ENCODE measurements around the gene SLC15A2. TPM values are rescaled to one million over a fixed set of nuclear protein-coding genes. Genes with fewer than 3 reads are reported as not detected.

The SLC15A2 gene
- total and polyA plus RNA-seq, 9 of the 15 experiments (the other 6 are each of a cell fraction or from before 2014, with no cell fraction given): 0.05 to 0.53 (median 0.25) TPM; not detected in 1

DNA sequence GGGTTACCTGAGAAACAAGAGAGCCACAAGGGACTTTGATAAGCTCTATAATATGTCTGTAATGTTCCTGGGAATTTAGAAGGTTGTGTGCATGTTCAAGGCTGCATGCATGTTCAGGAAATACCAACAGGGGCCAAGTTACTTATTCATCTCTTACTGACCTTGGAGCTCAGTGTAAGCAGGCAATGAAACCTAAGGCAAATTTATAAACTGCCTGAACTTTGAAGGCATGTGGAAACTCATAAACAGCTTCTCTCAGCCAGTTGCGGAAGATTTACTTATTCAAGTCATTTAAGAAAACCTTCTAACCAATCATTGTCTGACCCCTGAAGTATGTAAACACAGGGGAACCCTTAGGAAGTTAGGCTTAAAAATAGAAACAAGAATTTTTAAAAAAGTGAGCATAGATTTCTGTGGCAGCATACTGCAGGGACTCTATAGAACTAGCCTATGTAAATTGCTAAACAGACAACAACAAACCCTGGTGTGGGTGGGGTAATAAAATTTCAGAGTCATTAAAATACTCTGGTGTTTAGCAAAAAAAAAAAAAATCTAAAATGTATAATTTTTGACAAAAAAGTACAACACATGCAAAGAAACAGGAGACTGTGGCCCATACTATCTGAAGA lies 57.2 kb downstream of the SLC15A2 start (continued):
- TF ChIP-seq, protein P1, sequence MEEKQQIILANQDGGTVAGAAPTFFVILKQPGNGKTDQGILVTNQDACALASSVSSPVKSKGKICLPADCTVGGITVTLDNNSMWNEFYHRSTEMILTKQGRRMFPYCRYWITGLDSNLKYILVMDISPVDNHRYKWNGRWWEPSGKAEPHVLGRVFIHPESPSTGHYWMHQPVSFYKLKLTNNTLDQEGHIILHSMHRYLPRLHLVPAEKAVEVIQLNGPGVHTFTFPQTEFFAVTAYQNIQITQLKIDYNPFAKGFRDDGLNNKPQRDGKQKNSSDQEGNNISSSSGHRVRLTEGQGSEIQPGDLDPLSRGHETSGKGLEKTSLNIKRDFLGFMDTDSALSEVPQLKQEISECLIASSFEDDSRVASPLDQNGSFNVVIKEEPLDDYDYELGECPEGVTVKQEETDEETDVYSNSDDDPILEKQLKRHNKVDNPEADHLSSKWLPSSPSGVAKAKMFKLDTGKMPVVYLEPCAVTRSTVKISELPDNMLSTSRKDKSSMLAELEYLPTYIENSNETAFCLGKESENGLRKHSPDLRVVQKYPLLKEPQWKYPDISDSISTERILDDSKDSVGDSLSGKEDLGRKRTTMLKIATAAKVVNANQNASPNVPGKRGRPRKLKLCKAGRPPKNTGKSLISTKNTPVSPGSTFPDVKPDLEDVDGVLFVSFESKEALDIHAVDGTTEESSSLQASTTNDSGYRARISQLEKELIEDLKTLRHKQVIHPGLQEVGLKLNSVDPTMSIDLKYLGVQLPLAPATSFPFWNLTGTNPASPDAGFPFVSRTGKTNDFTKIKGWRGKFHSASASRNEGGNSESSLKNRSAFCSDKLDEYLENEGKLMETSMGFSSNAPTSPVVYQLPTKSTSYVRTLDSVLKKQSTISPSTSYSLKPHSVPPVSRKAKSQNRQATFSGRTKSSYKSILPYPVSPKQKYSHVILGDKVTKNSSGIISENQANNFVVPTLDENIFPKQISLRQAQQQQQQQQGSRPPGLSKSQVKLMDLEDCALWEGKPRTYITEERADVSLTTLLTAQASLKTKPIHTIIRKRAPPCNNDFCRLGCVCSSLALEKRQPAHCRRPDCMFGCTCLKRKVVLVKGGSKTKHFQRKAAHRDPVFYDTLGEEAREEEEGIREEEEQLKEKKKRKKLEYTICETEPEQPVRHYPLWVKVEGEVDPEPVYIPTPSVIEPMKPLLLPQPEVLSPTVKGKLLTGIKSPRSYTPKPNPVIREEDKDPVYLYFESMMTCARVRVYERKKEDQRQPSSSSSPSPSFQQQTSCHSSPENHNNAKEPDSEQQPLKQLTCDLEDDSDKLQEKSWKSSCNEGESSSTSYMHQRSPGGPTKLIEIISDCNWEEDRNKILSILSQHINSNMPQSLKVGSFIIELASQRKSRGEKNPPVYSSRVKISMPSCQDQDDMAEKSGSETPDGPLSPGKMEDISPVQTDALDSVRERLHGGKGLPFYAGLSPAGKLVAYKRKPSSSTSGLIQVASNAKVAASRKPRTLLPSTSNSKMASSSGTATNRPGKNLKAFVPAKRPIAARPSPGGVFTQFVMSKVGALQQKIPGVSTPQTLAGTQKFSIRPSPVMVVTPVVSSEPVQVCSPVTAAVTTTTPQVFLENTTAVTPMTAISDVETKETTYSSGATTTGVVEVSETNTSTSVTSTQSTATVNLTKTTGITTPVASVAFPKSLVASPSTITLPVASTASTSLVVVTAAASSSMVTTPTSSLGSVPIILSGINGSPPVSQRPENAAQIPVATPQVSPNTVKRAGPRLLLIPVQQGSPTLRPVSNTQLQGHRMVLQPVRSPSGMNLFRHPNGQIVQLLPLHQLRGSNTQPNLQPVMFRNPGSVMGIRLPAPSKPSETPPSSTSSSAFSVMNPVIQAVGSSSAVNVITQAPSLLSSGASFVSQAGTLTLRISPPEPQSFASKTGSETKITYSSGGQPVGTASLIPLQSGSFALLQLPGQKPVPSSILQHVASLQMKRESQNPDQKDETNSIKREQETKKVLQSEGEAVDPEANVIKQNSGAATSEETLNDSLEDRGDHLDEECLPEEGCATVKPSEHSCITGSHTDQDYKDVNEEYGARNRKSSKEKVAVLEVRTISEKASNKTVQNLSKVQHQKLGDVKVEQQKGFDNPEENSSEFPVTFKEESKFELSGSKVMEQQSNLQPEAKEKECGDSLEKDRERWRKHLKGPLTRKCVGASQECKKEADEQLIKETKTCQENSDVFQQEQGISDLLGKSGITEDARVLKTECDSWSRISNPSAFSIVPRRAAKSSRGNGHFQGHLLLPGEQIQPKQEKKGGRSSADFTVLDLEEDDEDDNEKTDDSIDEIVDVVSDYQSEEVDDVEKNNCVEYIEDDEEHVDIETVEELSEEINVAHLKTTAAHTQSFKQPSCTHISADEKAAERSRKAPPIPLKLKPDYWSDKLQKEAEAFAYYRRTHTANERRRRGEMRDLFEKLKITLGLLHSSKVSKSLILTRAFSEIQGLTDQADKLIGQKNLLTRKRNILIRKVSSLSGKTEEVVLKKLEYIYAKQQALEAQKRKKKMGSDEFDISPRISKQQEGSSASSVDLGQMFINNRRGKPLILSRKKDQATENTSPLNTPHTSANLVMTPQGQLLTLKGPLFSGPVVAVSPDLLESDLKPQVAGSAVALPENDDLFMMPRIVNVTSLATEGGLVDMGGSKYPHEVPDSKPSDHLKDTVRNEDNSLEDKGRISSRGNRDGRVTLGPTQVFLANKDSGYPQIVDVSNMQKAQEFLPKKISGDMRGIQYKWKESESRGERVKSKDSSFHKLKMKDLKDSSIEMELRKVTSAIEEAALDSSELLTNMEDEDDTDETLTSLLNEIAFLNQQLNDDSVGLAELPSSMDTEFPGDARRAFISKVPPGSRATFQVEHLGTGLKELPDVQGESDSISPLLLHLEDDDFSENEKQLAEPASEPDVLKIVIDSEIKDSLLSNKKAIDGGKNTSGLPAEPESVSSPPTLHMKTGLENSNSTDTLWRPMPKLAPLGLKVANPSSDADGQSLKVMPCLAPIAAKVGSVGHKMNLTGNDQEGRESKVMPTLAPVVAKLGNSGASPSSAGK (IDR thresholded peaks at IDR 0.05): no peak
- no peak for TF ChIP-seq TRIM24 (IDR thresholded peaks at IDR 0.05)
- TF ChIP-seq ZNF644 (tag; IDR thresholded peaks at IDR 0.05; ENCODE audit: low read depth): no peak
- no peak for TF ChIP-seq ZNF311 (CRISPR knock-in tag; IDR thresholded peaks at IDR 0.05)
- no peak for TF ChIP-seq HNRNPH1 (optimal IDR thresholded peaks at IDR 0.05; ENCODE audit: low read depth, low read length)
- TF ChIP-seq SNRNP70 (optimal IDR thresholded peaks at IDR 0.05; ENCODE audit: low read depth, low read length): no peak
- no peak for TF ChIP-seq TEAD2 (tag; IDR thresholded peaks at IDR 0.05)
- TF ChIP-seq, protein P2, sequence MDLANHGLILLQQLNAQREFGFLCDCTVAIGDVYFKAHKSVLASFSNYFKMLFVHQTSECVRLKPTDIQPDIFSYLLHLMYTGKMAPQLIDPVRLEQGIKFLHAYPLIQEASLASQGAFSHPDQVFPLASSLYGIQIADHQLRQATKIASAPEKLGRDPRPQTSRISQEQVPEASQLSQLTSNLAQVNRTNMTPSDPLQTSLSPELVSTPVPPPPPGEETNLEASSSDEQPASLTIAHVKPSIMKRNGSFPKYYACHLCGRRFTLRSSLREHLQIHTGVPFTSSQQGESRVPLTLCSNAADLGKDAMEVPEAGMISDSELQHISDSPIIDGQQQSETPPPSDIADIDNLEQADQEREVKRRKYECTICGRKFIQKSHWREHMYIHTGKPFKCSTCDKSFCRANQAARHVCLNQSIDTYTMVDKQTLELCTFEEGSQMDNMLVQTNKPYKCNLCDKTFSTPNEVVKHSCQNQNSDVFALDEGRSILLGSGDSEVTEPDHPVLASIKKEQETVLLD (IDR thresholded peaks at IDR 0.05): no peak
- TF ChIP-seq CHD2 (IDR thresholded peaks at IDR 0.05; ENCODE audit: low read depth, low read length): no peak
- TF ChIP-seq, protein P3, sequence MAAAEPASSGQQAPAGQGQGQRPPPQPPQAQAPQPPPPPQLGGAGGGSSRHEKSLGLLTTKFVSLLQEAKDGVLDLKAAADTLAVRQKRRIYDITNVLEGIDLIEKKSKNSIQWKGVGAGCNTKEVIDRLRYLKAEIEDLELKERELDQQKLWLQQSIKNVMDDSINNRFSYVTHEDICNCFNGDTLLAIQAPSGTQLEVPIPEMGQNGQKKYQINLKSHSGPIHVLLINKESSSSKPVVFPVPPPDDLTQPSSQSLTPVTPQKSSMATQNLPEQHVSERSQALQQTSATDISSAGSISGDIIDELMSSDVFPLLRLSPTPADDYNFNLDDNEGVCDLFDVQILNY (CRISPR knock-in tag; IDR thresholded peaks at IDR 0.05): no peak
- no peak for TF ChIP-seq FOSL1 (tag; conservative IDR thresholded peaks at IDR 0.05)
- no peak for TF ChIP-seq CBX1 (IDR thresholded peaks at IDR 0.05; ENCODE audit: low read depth)
- TF ChIP-seq RAD21 (CRISPR knock-in tag; conservative IDR thresholded peaks at IDR 0.05 in 1 of 2, IDR thresholded peaks at IDR 0.05 in 1 of 2): no peak
- TF ChIP-seq ILF3 (IDR thresholded peaks at IDR 0.05; ENCODE audit: borderline replicate concordance): no peak

Measured in K562 (cell line).